A549 (cell line): ENCODE data around the gene NT5C2. TPM values are rescaled to one million over a fixed set of nuclear protein-coding genes. Genes with fewer than 3 reads are reported as not detected.

Source experiments
- ATAC-seq, 2 experiments: fragments of 200-7000 bp in 1 of 2; fragments of >200 bp in 1 of 2; cut with Nextera tagmentation in 1 of 2; cut with Tn5 transposase in 1 of 2; 3 replicates each; pipeline versions ENCODE4 v1.8.0 to v1.9.1; 2018 to 2020; ENCODE audit warnings: mild to moderate bottlenecking in 1 of 2, moderate library complexity in 1 of 2
- CTCF ChIA-PET: fragments of 300-600 bp; sonication (Branson Sonifier 250); formaldehyde crosslinking; extraction: SDS; loops from one replicate; lab custom pipeline; 2021; ENCODE audit warnings: antibody characterized with exemption, inconsistent platforms; lab: Yijun Ruan, JAX
- POLR2A ChIA-PET: fragments of 350-600 bp; formaldehyde crosslinking; extraction: SDS; loops from one replicate; lab custom pipeline; 2021; ENCODE audit warnings: antibody characterized with exemption, inconsistent platforms; lab: Yijun Ruan, JAX
- DNase-seq, 2 experiments: peaks; one replicate each; pipeline versions ENCODE4 v3.0.0 to v3.0.0-alpha.2; 2011 to 2016; ENCODE audit warnings: low read depth in 1 of 2, low spot score in 1 of 2
- FAIRE-seq: peaks from 2 replicates; lab custom pipeline; 2011; peaks lifted over from hg19 to GRCh38; lab: Jason Lieb, UNC
- H3K27ac ChIP-seq, 2 experiments: fragments of >200 bp; sonication (Bioruptor Twin); formaldehyde crosslinking; 3 replicates each; pipeline ENCODE4 v1.5.1; 2016 to 2017
- H3K4me1 ChIP-seq: fragments of >200 bp; sonication (Bioruptor Twin); formaldehyde crosslinking; 3 replicates; pipeline ENCODE4 v1.6.1; 2016
- H3K4me2 ChIP-seq: fragments of >200 bp; sonication (Bioruptor Twin); formaldehyde crosslinking; 3 replicates; pipeline ENCODE4 v1.6.1; 2016
- H3K4me3 ChIP-seq: fragments of >200 bp; sonication (Bioruptor Twin); formaldehyde crosslinking; 3 replicates; pipeline ENCODE4 v1.5.1; 2016
- H3K9me3 ChIP-seq: fragments of >200 bp; sonication (Bioruptor Twin); formaldehyde crosslinking; 3 replicates; pipeline ENCODE4 v1.6.1; 2016
- BCL3 ChIP-seq: fragments of >200 bp; sonication (Bioruptor Twin); formaldehyde crosslinking; IDR thresholded peaks from 3 replicates; pipeline ENCODE4 v1.6.1; 2016
- BHLHE40 ChIP-seq: IDR thresholded peaks from 2 replicates; pipeline ENCODE4 v1.6.1; 2012; ENCODE audit warnings: low read depth, low read length, inconsistent platforms
- CEBPB ChIP-seq, 2 experiments: fragments of >200 bp in 1 of 2; sonication (Bioruptor Twin) in 1 of 2; formaldehyde crosslinking in 1 of 2; IDR thresholded peaks; 2 replicates each; pipeline ENCODE4 v1.6.1; 2012 to 2016
- CHD4 ChIP-seq: fragments of 200-600 bp; sonication (generic); IDR thresholded peaks from 2 replicates; pipeline ENCODE4 v1.6.1; 2016; ENCODE audit warnings: antibody characterized with exemption, mild to moderate bottlenecking, borderline replicate concordance
- CTCF ChIP-seq: fragments of >200 bp; sonication (Bioruptor Twin); formaldehyde crosslinking; IDR thresholded peaks from 3 replicates; pipeline ENCODE4 v1.5.1; 2016
- EHMT2 ChIP-seq: fragments of 200-600 bp; sonication (generic); IDR thresholded peaks from 2 replicates; pipeline ENCODE4 v1.6.1; 2016; ENCODE audit warnings: antibody characterized with exemption, low read depth, mild to moderate bottlenecking, moderate library complexity
- ELK1 ChIP-seq: fragments of 150-350 bp; IDR thresholded peaks from 2 replicates; pipeline ENCODE4 v1.6.1; 2014; ENCODE audit warnings: low read depth, mild to moderate bottlenecking, low read length
- EP300 ChIP-seq, 2 experiments: fragments of >200 bp; sonication (Bioruptor Twin); formaldehyde crosslinking; IDR thresholded peaks; 2 replicates in 1 of 2; 3 replicates in 1 of 2; pipeline ENCODE4 v1.6.1; 2016 to 2017
- FOSB ChIP-seq: fragments of 250-450 bp; sonication (Bioruptor Pico); IDR thresholded peaks from 2 replicates; pipeline ENCODE4 v1.5.0; 2020; ENCODE audit warnings: mild to moderate bottlenecking, moderate library complexity
- FOSL2 ChIP-seq, 2 experiments: fragments of 450-650 bp in 1 of 2; fragments of >200 bp in 1 of 2; sonication (Bioruptor Twin) in 1 of 2; formaldehyde crosslinking; IDR thresholded peaks; 2 replicates each; pipeline versions ENCODE4 v1.5.0 to v1.6.1; 2016 to 2020; ENCODE audit warnings: mild to moderate bottlenecking in 1 of 2, moderate library complexity in 1 of 2
- GATA3 ChIP-seq: IDR thresholded peaks from 2 replicates; pipeline ENCODE4 v1.6.1; 2012; ENCODE audit warnings: borderline replicate concordance
- HES2 ChIP-seq: fragments of >200 bp; sonication (Bioruptor Twin); formaldehyde crosslinking; IDR thresholded peaks from 2 replicates; pipeline ENCODE4 v1.6.1; 2016
- HOXB13 ChIP-seq: fragments of 250-450 bp; sonication (Bioruptor Pico); IDR thresholded peaks from 2 replicates; pipeline ENCODE4 v1.5.0; 2020; ENCODE audit warnings: low read depth, mild to moderate bottlenecking, moderate library complexity
- JUN ChIP-seq, 2 experiments: fragments of >200 bp; sonication (Bioruptor Twin); formaldehyde crosslinking; IDR thresholded peaks; 2 replicates in 1 of 2; 3 replicates in 1 of 2; pipeline ENCODE4 v1.6.1; 2016 to 2017
- JUNB ChIP-seq: fragments of >200 bp; sonication (Bioruptor Twin); formaldehyde crosslinking; IDR thresholded peaks from 2 replicates; pipeline ENCODE4 v1.6.1; 2016
- MAX ChIP-seq: IDR thresholded peaks from 2 replicates; pipeline ENCODE4 v1.6.1; 2012
- MYC ChIP-seq: IDR thresholded peaks from 2 replicates; pipeline ENCODE4 v1.6.1; 2012; ENCODE audit warnings: mild to moderate bottlenecking, inconsistent platforms, low read length, improper control_type of control experiment, borderline replicate concordance
- NPAS2 ChIP-seq: fragments of 250-450 bp; sonication (Bioruptor Pico); IDR thresholded peaks from 2 replicates; pipeline ENCODE4 v1.8.0; 2022; ENCODE audit warnings: mild to moderate bottlenecking, moderate library complexity, borderline replicate concordance
- RAD21 ChIP-seq, 2 experiments: fragments of >200 bp in 1 of 2; sonication (Bioruptor Twin) in 1 of 2; formaldehyde crosslinking in 1 of 2; IDR thresholded peaks in 1 of 2; conservative IDR thresholded peaks in 1 of 2; 2 replicates in 1 of 2; 3 replicates in 1 of 2; pipeline ENCODE4 v1.6.1; 2012 to 2018; ENCODE audit warnings: inconsistent platforms in 1 of 2
- SMC3 ChIP-seq: fragments of >200 bp; sonication (Bioruptor Twin); formaldehyde crosslinking; IDR thresholded peaks from 3 replicates; pipeline ENCODE4 v1.6.1; 2018; ENCODE audit warnings: inconsistent platforms
- ZNF302 ChIP-seq: fragments of 250-450 bp; sonication (Bioruptor Pico); IDR thresholded peaks from 2 replicates; pipeline ENCODE4 v1.9.0; 2021; ENCODE audit warnings: inconsistent platforms, mild to moderate bottlenecking, moderate library complexity
- WGBS: methylation state at CpG from one replicate; pipeline ENCODE4 v1.1.6; 2017; ENCODE audit errors: missing lambda C conversion rate; 5-methylcytosine and 5-hydroxymethylcytosine counted together
- polyA plus RNA-seq, 4 experiments: library from polyadenylated mRNA; depleted of rRNA in 3 of 4; stranded (reverse); fragments of >200 nt; fragmentation: RNase III in 1 of 4; extraction: RNeasy Plus Mini Kit Qiagen cat#74134 plus additional on column Dnase treatment in 1 of 4; gene quantifications; 2 replicates in 3 of 4; 3 replicates in 1 of 4; pipeline ENCODE4 v1.2.3, GENCODE V29; 2011 to 2017

Gene NT5C2
- polyA plus RNA-seq, 2 of the 4 experiments (the other 2 are of a cell fraction): 86.4 to 177 TPM

GRCh38 chr10:103232131-103232673 lies 39.1 kb upstream of the NT5C2 start:
- Histone ChIP-seq H3K27ac (peak overlapping the region; percentile 93 to 96), H3K9me3 (no peaks in the 10 kb centered on the region), H3K4me1 (peaks cover 70% of the 10 kb centered on the region), H3K4me2 (peak overlapping the region; percentile 65), H3K4me3 (no peak overlapping the region)
- ChIA-PET POLR2A (interaction anchor here (1.4 to 3.4 kb wide), 5 partner anchors 9 to 77 kb away, joined by 3 to 60 read pairs (median 9); partner anchors contain the start of genes INA and NT5C2), CTCF (interaction anchor here (1.0 to 3.8 kb wide), 9 partner anchors 9 to 65 kb away, joined by 3 to 29 read pairs (median 3); partner anchors contain the start of gene NT5C2)
- FAIRE-seq (peak; percentile 13), ATAC-seq (no peak), DNase-seq (peak in 1 of 2 experiments; percentile 70)
- 5% methylated on average over 3 of the region's 3 CpGs for WGBS
- no peak for TF ChIP-seq FOSB (CRISPR knock-in tag)
- TF ChIP-seq GATA3: peak; percentile 84
- no peak for TF ChIP-seq CHD4
- TF ChIP-seq CEBPB (IDR thresholded peaks at IDR 0.05): 0 out of 4 replicates have a peak, but pooled peaks of 1 of the 2 experiments have one; percentile 21
- peak; percentile 13; the same call in 1 of the 2 replicates for TF ChIP-seq ZNF302

- 0% methylated on average over 4 of the region's 4 CpGs for WGBS
- DNase-seq (peak; percentile 57 to 96), ATAC-seq (peak; percentile 92), FAIRE-seq (peak; percentile 98)
- no peak overlapping the region for H3K4me3 ChIP-seq
- TF ChIP-seq FOSL2 (IDR thresholded peaks at IDR 0.05): peak; percentile 61; the same call in 1 of the 2 replicates
- peak; percentile 90 for TF ChIP-seq FOSL2 (CRISPR knock-in tag; IDR thresholded peaks at IDR 0.05)
- no peak for TF ChIP-seq ELK1
- peak; percentile 92 for TF ChIP-seq GATA3
- peak; percentile 89; the same call in 2 of the 3 replicates for TF ChIP-seq BCL3
- 0 out of 2 replicates have a peak, but pooled peaks have one; percentile 55 for TF ChIP-seq HES2
- peak; percentile 92 to 95 for TF ChIP-seq JUN (IDR thresholded peaks at IDR 0.05)
- TF ChIP-seq CEBPB (IDR thresholded peaks at IDR 0.05): peak; percentile 70 to 89; a peak in 3 of 4 replicates
- peak; percentile 38; the same call in 2 of the 3 replicates for TF ChIP-seq SMC3
- peak; percentile 32 to 50; a peak in 4 of 5 replicates for TF ChIP-seq RAD21 (conservative IDR thresholded peaks at IDR 0.05 in 1 of 2, IDR thresholded peaks at IDR 0.05 in 1 of 2)
- TF ChIP-seq JUNB: peak; percentile 65
- TF ChIP-seq EP300 (IDR thresholded peaks at IDR 0.05): peak; percentile 83 to 94; a peak in 4 of 5 replicates
- TF ChIP-seq BHLHE40: no peak
- no peak for TF ChIP-seq NPAS2 (CRISPR knock-in tag)
- TF ChIP-seq MAX: peak; percentile 78
- POLR2A ChIA-PET: interaction anchor here (0.6 to 3.4 kb wide), 13 partner anchors 8 to 313 kb away, joined by 3 to 60 read pairs (median 4); partner anchors contain the start of genes CNNM2, INA and NT5C2
- CTCF ChIA-PET: interaction anchor here (0.7 to 5.4 kb wide), 9 partner anchors 9 to 104 kb away, joined by 3 to 41 read pairs (median 3); partner anchors contain the start of gene NT5C2
- peak overlapping the region; percentile 93 to 96 for H3K27ac ChIP-seq
- peaks cover 74% of the 10 kb centered on the region for H3K4me1 ChIP-seq
- peak overlapping the region; percentile 65 for H3K4me2 ChIP-seq
- H3K9me3 ChIP-seq: no peaks in the 10 kb centered on the region
These were observed 38.0 kb upstream of the NT5C2 start for GRCh38 chr10:103231047-103231551.

- peaks cover 50% of the 10 kb centered on the region for H3K4me1 ChIP-seq
- 78% methylated on average over 1 of the region's 1 CpG for WGBS
- no peak for ATAC-seq
- H3K27ac ChIP-seq: peak overlapping the region; percentile 93 to 96
- TF ChIP-seq EHMT2 (no peak), MYC (no peak), HOXB13 (CRISPR knock-in tag) (no peak), FOSL2 (IDR thresholded peaks at IDR 0.05) (no peak), FOSL2 (CRISPR knock-in tag; IDR thresholded peaks at IDR 0.05) (peak; percentile 28; the same call in 1 of the 2 replicates), CTCF (no peak)
- TF ChIP-seq, all 56 proteins: peak for 1
- DNase-seq: no peak
- ChIA-PET POLR2A (interaction anchor here (3.0 kb wide), 1 partner anchor 35 kb away, joined by 13 read pairs; the partner anchor contains the start of gene NT5C2), CTCF (interaction anchor here (0.8 to 5.4 kb wide), 8 partner anchors 12 to 309 kb away, joined by 3 to 41 read pairs (median 6); partner anchors contain the start of genes CNNM2, NT5C2 and RPEL1)
- FAIRE-seq: no peak
- H3K4me2 ChIP-seq: no peak overlapping the region
- H3K4me3 ChIP-seq: no peak overlapping the region
- H3K9me3 ChIP-seq: 0 out of 3 replicates have a peak, but pooled peaks cover 5% of the 10 kb centered on the region
These were observed 34.3 kb upstream of the NT5C2 start for GRCh38 chr10:103227416-103227815.
